NCI-H774 (cell line): ENCODE data around the gene OPHN1.

ENCODE experiments used
- DNase-seq: peaks from one replicate; lab custom pipeline; 2025; lab: John Stamatoyannopoulos, UW

Gene OPHN1, protein sequence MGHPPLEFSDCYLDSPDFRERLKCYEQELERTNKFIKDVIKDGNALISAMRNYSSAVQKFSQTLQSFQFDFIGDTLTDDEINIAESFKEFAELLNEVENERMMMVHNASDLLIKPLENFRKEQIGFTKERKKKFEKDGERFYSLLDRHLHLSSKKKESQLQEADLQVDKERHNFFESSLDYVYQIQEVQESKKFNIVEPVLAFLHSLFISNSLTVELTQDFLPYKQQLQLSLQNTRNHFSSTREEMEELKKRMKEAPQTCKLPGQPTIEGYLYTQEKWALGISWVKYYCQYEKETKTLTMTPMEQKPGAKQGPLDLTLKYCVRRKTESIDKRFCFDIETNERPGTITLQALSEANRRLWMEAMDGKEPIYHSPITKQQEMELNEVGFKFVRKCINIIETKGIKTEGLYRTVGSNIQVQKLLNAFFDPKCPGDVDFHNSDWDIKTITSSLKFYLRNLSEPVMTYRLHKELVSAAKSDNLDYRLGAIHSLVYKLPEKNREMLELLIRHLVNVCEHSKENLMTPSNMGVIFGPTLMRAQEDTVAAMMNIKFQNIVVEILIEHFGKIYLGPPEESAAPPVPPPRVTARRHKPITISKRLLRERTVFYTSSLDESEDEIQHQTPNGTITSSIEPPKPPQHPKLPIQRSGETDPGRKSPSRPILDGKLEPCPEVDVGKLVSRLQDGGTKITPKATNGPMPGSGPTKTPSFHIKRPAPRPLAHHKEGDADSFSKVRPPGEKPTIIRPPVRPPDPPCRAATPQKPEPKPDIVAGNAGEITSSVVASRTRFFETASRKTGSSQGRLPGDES

DNA sequence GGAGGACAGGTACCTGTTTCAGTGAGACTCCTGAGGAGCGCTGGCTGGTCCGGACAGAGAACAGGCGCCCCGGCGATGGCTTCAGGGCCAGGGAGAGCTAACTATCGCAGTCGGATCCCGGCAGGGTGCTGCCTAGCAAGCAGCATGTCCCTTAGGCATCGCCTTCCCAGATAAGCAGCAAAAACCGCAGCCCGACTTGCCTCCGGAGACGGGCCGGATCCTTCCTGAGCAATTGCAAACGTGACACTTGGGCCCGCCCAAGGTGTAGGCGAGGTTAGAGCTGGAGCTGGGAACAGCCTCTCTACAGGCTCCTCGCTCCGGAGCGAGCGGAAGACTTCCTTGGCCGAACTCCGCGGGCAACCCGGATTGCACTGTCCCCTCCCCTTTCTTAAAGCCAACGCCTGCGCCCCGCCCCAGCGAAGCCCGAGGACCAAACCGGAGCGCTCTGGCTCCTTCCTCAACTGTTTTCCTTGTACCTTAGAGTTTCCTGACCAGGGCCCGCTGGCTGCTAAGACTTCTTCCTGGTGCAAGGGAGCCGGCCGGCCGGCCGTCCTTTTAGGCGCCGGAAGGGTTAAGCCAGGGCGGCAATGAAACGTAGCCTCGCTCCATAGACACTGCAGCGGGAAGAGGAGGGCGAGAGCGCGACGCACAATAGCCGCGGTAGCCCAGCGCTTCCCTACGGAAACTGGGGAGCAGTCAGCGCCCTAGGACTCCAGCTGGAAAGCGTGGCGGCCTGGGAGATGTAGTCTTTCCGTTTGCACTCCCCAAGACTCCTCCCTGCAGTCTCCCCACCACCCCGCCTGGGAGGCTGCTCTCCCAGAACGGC lies at the start of gene OPHN1:
Gene OPHN1 (minus strand): TSS at position 341 of the 826 bp plus-strand sequence. CDS start 475 bp downstream, outside the sequence.
- peak; percentile 31 for DNase-seq

DNA sequence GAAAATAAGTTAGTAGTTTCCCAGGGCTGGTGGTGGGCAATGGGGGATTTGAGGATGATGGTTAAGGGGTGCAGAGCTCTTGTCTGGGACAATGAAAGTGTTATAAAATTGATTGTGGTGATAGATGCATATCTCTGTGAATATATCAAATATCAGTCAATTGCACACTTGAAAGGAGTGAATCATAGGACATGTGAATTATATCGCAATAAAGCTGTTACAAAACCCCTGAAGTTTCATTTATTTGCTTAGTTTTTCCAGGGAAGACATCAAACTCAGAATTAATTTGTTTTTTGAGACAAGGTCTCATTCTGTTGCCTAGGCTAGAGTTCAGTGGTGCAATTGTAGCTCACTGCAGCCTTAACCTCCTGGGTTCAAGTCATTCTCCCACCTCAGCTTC lies 47.7 kb upstream of the OPHN1 start:
- no peak for DNase-seq

DNA sequence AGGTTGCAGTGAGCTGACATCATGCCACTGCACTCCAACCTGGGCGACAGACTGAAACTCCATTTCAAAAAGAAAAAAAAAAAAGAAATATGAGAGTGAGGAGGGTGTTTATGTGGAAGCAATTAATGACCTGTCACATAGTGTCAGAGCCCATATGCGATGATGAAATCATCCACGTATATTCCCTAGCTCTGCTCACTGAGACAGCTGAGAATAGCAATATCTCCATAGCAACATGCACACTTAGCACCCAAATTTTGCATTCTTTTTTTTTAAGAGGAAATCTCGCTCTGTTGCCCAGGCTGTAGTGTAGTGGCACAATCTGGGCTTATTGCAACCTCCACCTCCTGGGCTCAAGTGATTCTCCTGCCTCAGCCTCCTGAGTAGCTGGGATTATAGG lies 31.5 kb upstream of the OPHN1 start:
- no peak for DNase-seq

DNA sequence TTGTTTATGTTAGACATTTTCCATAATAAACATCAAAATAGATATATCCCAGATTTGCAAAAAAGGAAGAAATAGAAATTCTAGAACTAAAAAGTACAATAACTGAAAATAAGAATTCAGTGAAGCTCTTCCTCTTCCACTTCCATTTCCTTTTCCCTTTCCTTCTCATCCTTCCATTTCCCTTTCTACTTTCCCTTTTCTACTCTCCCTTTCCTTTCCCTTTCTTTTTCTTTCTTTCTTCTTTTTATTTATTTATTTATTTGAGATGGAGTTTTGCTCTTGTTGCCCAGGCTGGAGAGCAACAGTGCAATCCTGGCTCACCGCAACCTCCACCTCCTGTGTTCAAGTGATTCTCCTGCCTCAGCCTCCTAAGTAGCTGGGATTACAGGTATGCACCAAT lies 30.6 kb upstream of the OPHN1 start:
- DNase-seq = no peak

DNA sequence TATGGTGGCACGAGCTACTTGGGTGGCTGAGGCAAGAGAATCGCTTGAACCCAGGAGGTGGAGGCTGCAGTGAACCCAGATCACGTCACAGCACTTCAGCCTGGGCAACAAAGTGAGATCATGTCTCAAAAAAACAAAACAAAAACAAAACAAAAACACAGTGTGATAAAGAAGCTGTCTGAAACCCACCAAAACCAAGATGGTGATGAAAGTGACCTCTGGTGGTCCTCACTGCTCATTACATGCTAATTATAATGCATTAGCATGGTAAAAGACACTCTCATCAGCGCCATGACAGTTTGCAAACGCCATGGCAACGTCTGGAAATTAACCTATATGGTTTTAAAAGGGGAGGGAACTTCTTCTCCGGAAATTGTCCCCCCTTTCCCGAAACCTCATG lies 29.4 kb upstream of the OPHN1 start:
- DNase-seq = no peak

DNA sequence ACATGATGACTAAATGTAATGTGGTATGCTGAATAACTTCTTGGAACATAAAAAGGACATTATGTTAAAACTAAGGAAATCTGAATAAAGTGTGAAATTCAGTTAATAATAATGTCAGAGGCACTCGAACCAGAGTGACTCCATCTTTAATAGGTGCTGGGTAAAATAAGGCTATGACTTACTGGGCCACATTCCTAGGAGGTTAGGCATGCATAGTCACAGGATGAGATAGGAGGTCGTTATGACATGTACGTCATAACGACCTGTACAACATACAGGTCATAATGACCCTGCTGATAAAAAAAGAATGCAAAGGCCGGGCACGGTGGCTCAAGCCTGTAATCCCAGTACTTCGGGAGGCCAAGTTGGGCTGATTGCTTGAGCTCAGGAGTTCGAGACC lies 28.9 kb upstream of the OPHN1 start:
- DNase-seq = no peak

DNA sequence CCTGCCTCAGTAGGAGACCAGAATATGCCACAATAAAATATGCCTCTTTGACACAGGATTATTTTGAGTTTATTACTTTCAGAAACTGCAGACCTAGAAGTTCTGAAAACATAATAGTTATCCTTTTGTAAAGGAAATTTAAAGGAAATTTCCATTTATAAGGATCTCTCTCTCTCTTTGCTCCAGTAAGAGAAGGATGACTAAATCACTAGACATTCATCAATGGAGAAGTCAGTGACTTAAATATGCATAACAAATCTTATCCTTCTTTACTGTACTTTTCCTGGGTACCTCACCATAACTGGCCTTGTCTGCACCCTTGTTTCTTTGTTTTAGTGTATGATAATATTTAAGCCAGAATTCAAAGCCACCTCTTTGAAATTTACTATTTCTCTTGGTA lies 28.3 kb upstream of the OPHN1 start:
- no peak for DNase-seq

DNA sequence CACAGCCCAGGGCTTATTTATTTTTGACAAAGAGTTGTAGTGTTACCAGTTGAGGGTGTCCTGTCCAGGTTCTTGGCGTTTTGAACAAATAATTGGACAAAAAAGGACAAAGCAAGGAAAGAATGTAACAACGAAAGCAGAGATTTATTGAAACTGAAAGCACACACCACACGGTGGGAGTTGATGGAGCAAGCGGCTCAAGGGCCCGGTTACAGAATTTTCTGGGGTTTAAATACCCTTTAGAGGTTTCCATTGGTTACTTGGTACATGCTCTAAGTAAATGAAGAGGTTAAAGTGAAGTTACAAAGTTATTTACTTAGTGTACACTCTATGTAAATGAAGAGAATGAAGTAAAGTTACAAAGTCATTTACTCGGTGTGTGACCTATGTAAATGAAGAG lies 27.8 kb upstream of the OPHN1 start:
- DNase-seq = no peak

DNA sequence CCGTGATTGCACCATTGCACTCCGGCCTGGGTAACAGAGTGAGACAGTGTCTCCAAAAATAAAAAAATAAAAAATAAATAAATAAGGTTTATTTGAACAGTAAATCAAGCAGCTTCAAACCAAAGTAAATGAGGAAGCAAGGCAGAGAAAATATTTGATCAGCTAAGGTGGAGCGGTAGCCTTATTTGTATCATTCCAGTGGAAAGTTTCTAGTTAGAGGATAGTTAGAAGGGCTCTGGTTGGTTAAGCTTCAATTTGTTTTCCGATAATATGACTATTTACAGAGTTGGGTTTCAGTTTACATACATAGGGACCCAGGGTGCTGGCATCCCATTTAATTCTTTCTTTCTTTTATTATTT lies 21.8 kb upstream of the OPHN1 start:
- no peak for DNase-seq

DNA sequence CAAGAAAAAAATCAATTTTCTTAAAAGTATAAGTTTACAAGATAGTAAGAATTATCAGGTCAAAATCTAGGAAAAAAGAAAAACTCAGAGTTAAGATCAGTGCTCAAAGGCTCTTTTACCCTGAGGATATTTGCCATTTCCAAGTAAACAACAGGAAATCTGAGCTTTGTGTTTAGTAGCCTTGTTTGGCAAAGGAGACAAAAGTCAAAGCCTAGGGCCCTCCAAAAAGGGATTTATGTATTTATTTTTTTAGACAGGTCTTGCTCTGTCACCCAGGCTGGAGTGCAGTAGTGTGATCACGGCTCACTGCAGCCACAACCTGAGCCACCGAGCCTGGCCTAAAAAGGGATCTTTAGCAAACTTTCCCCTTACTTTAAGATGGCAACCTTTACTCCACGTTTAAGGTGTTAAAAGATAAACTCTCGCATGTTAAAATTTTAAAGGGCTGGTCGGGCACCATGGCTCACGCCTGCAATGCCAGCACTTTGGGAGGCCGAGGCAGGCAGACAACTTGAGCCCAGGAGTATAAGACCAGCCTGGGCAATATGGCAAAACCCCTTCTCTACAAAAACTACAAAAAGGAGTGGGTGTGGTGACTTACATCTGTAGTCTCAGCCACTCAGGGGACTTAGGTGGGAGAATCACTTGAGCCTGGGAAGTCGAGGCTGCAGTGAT lies 21.3 kb upstream of the OPHN1 start:
- DNase-seq = no peak

DNA sequence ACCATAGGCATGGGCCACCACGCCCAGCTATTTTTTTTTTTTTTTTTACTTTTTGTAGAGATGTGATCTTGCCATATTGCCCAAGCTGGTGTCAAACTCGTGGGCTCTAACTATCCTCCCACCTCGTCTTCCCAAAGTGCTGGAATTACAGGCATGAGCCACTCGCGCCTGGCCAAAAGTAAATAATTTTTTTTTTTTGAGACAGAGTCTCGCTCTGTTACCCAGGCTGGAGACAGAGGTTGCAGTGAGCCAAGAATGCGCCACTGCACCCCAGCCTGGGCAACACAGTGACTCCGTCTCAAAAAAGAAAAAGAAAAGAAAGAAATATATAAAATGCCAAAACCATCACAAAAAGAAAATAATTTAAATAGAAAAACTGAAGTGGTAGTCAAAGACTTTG lies 18.4 kb upstream of the OPHN1 start:
- DNase-seq = no peak

DNA sequence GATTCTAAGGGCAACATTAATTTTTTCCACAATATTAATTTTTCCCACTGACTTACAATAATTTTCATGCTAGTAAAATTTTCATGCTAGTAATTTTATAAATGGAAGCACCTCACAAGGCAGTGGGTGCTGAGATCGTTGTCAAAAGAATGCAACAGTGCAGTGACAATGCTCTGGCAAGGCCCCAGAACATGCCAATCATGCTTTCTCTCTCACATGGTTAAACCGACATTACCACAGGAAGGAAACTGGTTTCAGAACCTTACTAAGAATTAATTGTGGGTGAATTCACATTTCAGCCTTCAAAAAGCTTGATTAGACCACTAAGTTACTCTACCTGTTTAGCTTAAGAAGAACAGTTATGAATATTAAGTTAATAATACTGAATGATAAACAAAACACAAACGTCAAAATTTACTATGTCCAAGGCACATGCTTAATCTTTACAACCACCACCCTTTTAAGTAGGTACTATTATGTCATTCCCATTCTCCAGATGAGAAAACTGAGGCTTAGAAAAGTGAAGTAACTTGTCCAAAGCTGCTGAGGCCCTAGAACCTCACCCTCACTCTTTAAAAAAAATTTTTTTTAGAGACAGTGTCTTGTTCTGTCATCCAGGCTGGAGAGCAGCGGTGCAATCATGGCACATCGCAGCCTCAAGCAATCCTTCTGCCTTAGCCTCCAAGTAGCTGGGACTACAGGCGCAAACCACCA lies 10.0 kb upstream of the OPHN1 start:
- no peak for DNase-seq

DNA sequence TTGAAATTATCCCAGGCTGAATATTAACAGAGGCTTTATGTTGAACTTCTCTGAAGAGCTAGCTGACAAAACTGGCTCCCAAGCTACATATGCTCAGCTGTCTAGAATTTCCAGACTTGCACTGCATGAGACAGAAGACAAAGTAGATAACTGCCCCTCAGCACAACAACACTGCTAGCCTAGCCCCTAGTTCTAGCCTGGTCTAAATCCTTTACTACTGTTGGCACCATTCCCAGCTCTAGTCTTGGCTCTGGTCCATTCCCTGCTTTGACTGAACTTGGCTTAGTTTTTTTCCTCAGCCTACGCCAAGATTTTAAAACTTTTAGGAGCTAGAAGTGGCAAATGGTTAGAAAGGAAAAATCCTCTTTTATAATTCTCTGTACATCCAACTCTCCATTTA lies 7.6 kb upstream of the OPHN1 start:
- no peak for DNase-seq

DNA sequence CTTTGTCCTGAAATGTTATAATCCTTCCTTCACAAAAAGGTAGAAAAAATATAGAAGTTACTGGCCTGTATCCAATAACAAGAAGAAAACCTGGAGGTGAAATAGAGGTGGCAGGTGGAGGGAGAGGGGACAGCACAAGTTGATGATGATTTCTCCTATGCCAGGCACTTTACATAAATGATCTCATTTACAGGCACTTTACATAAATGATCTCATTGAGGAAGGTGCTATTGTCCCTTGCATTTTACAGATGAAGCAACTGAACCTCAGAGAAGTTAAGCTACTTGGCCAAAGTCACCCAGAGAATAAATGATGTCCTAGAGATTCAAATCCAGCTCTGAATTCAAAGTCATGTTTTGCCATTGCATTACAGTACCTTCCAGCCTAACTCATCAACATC lies 7.1 kb upstream of the OPHN1 start:
- no peak for DNase-seq

DNA sequence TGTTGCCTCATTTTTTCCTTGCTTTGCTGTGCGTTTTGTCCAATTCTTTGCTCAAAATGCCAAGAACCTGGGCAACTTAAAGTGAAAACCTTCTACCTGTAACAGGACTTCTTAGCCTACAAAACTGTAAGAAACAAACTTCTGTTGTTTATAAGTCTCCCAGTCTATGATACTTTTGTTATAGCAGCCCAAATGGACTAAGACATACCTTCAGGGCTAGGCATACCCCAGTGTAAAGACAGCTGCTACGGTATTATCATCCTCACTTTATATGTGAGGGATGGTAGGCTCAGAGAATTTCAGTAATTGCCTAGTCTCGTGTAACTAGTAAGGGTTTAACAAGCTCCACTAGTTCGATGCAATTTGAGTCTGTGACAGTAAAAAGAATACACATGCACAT lies 6.0 kb upstream of the OPHN1 start:
- no peak for DNase-seq

DNA sequence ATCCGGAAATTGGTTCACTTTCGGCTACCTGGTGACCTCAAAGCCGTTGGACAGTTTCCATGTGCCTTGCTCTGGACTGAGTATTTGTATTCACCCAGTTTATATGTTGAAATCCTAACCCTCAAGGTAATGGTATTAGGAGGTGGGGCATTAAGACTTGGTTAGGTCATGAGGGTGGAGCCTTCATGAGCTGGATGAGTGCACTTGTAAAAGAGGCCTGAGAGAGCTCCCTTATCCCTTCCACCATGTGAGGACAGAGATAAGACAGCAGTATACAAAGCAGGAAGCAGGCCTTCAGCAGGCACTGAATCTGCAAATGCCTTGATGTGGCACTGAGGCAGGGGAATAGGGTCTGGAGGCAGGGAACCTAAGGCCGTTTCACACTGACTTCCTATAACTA lies 5.3 kb upstream of the OPHN1 start:
- DNase-seq = no peak

DNA sequence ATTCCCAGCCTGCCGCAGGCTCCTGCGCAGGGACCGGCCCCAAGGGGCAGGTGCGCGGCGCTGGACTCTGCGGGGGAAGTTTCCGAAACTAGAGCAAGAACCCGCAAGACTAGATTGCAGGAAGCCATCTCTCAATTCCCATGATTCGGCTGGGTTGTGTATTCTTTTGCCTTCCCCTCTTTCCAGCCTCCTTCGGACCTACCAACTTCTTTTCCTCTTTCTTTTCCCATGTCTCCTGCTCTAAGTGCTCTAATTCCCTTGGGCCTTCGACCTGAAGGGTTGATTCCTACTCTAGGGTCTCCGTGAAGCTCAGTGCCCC lies 645 bp upstream of the OPHN1 start:
- no peak for DNase-seq

DNA sequence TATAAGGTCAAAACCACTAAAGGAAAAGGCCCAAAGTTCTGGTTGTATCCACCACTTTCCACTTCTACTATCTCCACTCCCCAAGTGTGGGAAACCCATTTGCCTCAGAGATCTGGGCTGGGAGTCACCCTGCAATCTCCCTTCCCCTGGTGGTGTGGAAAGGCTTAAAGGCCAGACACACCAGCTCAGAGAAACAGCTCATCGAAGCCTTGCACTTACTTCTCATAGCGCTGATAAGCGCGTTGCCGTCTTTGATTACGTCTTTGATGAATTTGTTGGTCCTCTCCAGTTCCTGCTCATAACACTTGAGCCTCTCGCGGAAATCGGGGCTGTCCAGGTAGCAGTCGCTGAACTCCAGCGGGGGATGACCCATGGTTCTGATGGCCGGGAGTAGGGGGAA lies 647 bp downstream of the OPHN1 start:
- DNase-seq = no peak

DNA sequence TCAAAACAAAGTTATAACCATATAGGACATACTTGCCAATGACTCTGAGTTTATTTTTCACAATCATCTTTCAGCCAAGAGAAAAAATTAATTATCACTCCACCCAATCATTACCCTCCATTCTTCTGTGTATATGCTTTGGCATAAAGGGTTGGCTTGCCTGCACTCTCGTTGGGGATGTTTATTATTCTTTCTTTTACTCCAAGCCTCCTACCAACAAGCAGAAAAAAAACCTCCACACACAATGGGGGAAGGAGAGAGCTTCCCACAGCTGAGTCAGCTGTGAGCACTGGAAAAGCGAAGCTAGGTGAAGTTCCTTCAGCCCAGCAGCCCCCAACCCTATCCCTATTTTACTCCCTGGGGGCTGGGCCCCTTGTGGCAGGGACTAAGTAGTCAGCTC lies 1.5 kb downstream of the OPHN1 start:
- DNase-seq = no peak

DNA sequence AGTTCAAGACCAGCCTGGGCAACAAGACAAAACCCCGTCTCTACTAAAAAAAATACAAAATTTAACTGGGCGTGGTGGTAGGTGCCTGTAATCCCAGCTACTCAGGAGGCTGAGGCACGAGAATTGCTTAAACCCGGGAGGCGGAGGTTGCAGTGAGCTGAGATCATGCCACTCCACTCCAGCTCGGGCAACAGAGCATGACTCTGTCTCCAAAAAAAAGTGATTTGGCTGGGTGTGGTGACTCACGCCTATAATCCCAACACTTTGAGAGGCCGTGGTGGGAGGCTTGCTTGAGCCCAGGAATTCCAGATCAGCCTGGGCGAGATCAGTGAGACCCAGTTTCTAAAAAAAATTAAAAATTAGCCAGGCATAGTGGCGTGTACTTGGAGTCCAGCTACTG lies 4.1 kb downstream of the OPHN1 start:
- no peak for DNase-seq

DNA sequence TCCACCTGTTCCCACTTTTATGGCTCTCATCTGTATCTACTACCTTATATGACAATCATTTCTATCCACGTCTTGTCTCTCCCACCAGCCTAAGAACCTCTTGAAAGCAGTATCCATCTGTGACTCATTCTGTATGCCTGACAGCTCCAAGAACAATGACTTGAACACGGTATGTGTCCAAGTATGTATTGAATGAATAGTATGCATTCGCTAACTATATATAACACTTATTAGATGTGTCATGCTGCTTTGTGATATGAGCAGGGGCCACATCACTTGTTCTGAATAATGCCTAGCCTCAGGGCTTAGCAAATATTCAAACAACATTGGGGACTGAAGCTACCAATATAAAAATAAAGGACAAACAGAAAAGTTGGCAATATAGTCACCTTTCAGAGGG lies 4.9 kb downstream of the OPHN1 start:
- DNase-seq = no peak

DNA sequence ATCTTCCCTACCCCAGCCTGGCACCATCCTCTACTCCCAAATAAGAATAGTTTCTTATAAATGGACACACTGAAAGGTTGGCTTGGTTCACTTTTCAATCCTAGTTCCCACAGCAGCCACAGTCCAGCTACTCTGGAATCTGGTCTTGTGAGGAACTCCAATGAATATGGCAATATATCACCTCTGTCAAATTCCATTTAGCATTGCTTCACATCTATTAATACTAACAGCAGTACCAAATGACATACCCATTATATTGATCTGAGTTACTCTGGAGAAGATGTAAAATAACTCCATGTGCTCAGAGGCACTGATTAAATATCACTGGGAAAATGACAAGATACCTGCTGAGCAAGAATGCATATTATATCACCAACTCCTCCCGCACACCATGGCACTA lies 8.6 kb downstream of the OPHN1 start:
- no peak for DNase-seq
